ENCODE results near the gene KRTAP29-1.

DNA sequence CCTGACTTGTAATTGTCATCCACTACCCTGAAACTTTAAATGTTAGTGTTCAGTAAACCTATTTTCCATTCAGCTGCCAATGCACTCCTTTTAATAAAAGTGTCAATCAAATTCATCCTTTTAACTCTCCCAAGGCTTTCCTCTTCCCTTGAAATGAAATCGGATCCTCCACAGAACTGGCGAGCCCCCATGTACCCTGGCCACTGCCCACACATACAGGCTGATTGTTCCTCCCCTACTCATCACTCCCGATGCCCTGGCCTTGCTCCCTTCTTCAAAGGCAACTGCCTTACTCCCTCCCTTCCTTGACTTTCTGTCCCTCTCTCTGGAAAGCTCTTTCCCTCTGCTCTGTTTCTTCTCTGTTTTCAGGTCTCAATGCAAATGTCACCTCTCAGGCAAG is 40.4 kb upstream of the KRTAP29-1 start:
- TF ChIP-seq, protein P1, sequence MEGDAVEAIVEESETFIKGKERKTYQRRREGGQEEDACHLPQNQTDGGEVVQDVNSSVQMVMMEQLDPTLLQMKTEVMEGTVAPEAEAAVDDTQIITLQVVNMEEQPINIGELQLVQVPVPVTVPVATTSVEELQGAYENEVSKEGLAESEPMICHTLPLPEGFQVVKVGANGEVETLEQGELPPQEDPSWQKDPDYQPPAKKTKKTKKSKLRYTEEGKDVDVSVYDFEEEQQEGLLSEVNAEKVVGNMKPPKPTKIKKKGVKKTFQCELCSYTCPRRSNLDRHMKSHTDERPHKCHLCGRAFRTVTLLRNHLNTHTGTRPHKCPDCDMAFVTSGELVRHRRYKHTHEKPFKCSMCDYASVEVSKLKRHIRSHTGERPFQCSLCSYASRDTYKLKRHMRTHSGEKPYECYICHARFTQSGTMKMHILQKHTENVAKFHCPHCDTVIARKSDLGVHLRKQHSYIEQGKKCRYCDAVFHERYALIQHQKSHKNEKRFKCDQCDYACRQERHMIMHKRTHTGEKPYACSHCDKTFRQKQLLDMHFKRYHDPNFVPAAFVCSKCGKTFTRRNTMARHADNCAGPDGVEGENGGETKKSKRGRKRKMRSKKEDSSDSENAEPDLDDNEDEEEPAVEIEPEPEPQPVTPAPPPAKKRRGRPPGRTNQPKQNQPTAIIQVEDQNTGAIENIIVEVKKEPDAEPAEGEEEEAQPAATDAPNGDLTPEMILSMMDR (conservative IDR thresholded peaks at IDR 0.05): no peak
- no peak for TF ChIP-seq ZFX (IDR thresholded peaks at IDR 0.05)
